Neural progenitor cell (in vitro differentiated cells): ENCODE results near the gene LGMN.

ENCODE experiments used
- EZH2 ChIP-seq: fragments of 200-600 bp; sonication (generic); IDR thresholded peaks from 2 replicates; pipeline ENCODE4 v1.6.1; 2017; ENCODE audit warnings: antibody characterized with exemption, mild to moderate bottlenecking, moderate library complexity
- EZH2phosphoT487 ChIP-seq: fragments of 200-600 bp; sonication (generic); IDR thresholded peaks from 2 replicates; pipeline ENCODE4 v1.6.1; 2017; ENCODE audit warnings: antibody characterized with exemption
- TF ChIP-seq, protein P1 (sequence below): fragments of 200-600 bp; sonication (generic); IDR thresholded peaks from 2 replicates; pipeline ENCODE4 v1.5.1; 2017; ENCODE audit warnings: antibody characterized with exemption, mild to moderate bottlenecking

DNA sequence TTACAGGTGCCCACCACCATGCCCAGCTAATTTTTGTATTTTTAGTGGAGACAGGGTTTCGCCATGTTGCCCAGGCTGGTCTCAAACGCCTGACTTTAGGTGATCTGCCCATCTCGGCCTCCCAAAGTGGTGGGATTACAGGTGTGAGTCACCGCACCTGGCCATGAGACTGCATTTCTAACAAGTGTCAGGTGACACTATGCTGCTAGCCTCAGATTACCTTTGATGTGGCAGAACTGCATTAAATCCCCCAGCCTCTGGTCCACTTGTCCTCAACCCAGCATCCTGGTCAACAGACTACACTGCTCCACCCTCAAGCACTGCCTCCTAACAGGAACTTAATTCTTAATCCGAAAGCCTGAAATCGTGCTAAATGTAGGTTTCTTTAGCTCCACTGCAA is 13.1 kb downstream of the LGMN start:
- TF ChIP-seq, protein P1, sequence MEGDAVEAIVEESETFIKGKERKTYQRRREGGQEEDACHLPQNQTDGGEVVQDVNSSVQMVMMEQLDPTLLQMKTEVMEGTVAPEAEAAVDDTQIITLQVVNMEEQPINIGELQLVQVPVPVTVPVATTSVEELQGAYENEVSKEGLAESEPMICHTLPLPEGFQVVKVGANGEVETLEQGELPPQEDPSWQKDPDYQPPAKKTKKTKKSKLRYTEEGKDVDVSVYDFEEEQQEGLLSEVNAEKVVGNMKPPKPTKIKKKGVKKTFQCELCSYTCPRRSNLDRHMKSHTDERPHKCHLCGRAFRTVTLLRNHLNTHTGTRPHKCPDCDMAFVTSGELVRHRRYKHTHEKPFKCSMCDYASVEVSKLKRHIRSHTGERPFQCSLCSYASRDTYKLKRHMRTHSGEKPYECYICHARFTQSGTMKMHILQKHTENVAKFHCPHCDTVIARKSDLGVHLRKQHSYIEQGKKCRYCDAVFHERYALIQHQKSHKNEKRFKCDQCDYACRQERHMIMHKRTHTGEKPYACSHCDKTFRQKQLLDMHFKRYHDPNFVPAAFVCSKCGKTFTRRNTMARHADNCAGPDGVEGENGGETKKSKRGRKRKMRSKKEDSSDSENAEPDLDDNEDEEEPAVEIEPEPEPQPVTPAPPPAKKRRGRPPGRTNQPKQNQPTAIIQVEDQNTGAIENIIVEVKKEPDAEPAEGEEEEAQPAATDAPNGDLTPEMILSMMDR, result no peak
- TF ChIP-seq EZH2phosphoT487, result no peak
- no peak for TF ChIP-seq EZH2
